CD4-positive, alpha-beta memory T cell (primary cell): ENCODE results near the gene BLVRA. TPM values are rescaled to one million over a fixed set of nuclear protein-coding genes. Genes with fewer than 3 reads are reported as not detected.
"Not testable (repeated sequence)": the region's sequence is repeated elsewhere in the genome, so short reads cannot be mapped to it uniquely, and the experiment has no call there.

Experiments used
- CTCF ChIA-PET: fragments of 350-600 bp; sonication (Branson Sonifier 250); formaldehyde crosslinking; loops from one replicate; lab custom pipeline; 2021; ENCODE audit warnings: inconsistent platforms; ENCODE audit not compliant: partially characterized antibody; lab: Charles Lee
- POLR2A ChIA-PET: fragments of 350-600 bp; sonication (Branson Sonifier 250); formaldehyde crosslinking; loops from one replicate; lab custom pipeline; 2021; ENCODE audit not compliant: partially characterized antibody; lab: Charles Lee
- DNase-seq, 5 donors: peaks; one replicate each; pipeline versions ENCODE4 v3.0.0 to v3.0.0-alpha.2; 2020 to 2022; ENCODE audit warnings: mixed read lengths in 1 of 5
- H3K27ac ChIP-seq: one replicate; pipeline ENCODE4 v1.7.0; 2013; ENCODE audit warnings: low read depth, low read length
- H3K27me3 ChIP-seq: 2 replicates; pipeline ENCODE4 v1.7.0; 2013; ENCODE audit warnings: mild to moderate bottlenecking, low read length, moderate library complexity; ENCODE audit not compliant: insufficient read depth
- H3K36me3 ChIP-seq: 2 replicates; pipeline ENCODE4 v1.7.0; 2013; ENCODE audit warnings: mild to moderate bottlenecking, low read length, moderate library complexity; ENCODE audit not compliant: insufficient read depth
- H3K4me1 ChIP-seq: 2 replicates; pipeline ENCODE4 v1.7.0; 2013; ENCODE audit warnings: mild to moderate bottlenecking, low read length, moderate library complexity; ENCODE audit not compliant: insufficient read depth
- H3K4me3 ChIP-seq, 2 donors: one replicate each; pipeline ENCODE4 v1.7.0; 2013; ENCODE audit warnings: low read length in 2 of 2, mild to moderate bottlenecking in 1 of 2
- H3K9me3 ChIP-seq, 2 donors: one replicate each; pipeline ENCODE4 v1.7.0; 2013; ENCODE audit warnings: low read length in 2 of 2, control low read depth in 1 of 2; ENCODE audit not compliant: control insufficient read depth in 1 of 2
- H3K27ac Mint-ChIP-seq, 7 donors: one replicate each; pipeline ENCODE4 v1.8.0; 2020 to 2021; ENCODE audit warnings: mixed read lengths in 7 of 7, mild to moderate bottlenecking in 6 of 7, inconsistent platforms in 3 of 7, moderate library complexity in 3 of 7
- H3K27me3 Mint-ChIP-seq, 2 donors: one replicate each; pipeline ENCODE4 v1.8.0; 2020 to 2021; ENCODE audit warnings: mixed read lengths in 2 of 2
- H3K36me3 Mint-ChIP-seq, 2 donors: one replicate each; pipeline ENCODE4 v1.8.0; 2020 to 2021; ENCODE audit warnings: mixed read lengths in 2 of 2, inconsistent platforms in 1 of 2, mild to moderate bottlenecking in 1 of 2
- H3K4me1 Mint-ChIP-seq, 4 donors: one replicate each; pipeline ENCODE4 v1.8.0; 2020 to 2021; ENCODE audit warnings: mixed read lengths in 4 of 4, mild to moderate bottlenecking in 1 of 4
- H3K4me3 Mint-ChIP-seq, 8 donors: one replicate each; pipeline ENCODE4 v1.8.0; 2020 to 2021; ENCODE audit warnings: mixed read lengths in 8 of 8, mild to moderate bottlenecking in 7 of 8, moderate library complexity in 6 of 8, inconsistent platforms in 3 of 8
- H3K9me3 Mint-ChIP-seq, 8 donors: one replicate each; pipeline ENCODE4 v1.8.0; 2020 to 2021; ENCODE audit warnings: mixed read lengths in 8 of 8, mild to moderate bottlenecking in 5 of 8, inconsistent platforms in 3 of 8, moderate library complexity in 1 of 8
- intact Hi-C: fragments of 100-400 bp; cut with micrococcal nuclease; formaldehyde crosslinking; loops from one replicate; pipeline ENCODE4 v1.15.1; 2023
- polyA plus RNA-seq, 2 donors: library from polyadenylated mRNA; unstranded; fragments of 300-500 nt; fragmentation: Illumina TruSeq; gene quantifications; one replicate each; pipeline ENCODE4 v1.2.3, GENCODE V29; 2021
- total RNA-seq, 2 experiments: library from RNA; stranded (reverse); gene quantifications; one replicate each; pipeline ENCODE4 v1.2.3, GENCODE V29; 2021

The BLVRA gene
- total and polyA plus RNA-seq, 4 experiments from 2014 or later: 18.1 to 105 (median 45.7) TPM

DNA sequence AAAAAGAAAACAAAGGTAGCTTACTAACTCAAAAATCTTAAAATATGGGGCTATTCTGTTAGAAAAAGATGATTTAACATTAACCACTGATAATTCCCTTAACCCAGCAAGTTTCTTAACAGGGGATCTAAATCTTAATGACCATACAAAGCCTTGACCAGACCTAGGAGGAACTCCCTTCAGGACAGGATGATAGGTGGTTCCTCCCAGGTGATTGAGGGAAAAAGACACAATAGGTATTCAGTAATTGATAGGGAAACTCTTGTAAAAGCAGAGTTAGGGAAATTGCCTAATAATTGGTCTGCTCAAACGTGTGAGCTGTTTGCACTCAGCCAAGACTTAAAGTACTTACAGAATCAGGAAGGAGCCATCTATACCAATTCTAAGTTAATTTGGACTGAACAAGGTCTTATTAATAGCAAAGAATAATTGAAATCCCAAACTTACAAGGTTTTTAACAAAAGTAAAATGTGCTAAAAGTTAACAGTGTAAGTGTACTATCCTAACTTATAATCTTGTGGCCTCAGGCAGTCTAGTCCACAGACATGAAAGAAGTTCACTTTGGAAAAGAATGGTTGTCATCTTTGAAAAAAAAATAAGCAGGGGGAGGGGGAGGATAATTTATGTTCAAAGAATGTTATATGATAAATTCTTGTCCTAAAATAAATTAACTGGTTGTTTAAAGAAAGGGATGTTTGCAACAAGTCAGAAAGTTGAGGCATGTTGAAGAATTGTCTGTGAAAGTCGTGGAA, 57.7 kb downstream of the BLVRA start:
- DNase-seq, H3K27me3 ChIP-seq, H3K9me3 Mint-ChIP-seq, H3K9me3 ChIP-seq, H3K4me3 Mint-ChIP-seq, H3K4me3 ChIP-seq, intact Hi-C loops, H3K27ac Mint-ChIP-seq, H3K4me1 Mint-ChIP-seq, H3K27ac ChIP-seq, H3K36me3 ChIP-seq, POLR2A ChIA-PET, H3K36me3 Mint-ChIP-seq, H3K4me1 ChIP-seq: not testable (repeated sequence)
- CTCF ChIA-PET: interaction anchor here (1.1 kb wide), 2 partner anchors 19 to 234 kb away, joined by 3 to 4 read pairs; partner anchors contain the start of gene STK17A
- H3K27me3 Mint-ChIP-seq: peaks cover 14 to 15% of the 10 kb centered on the region in 2 donors

DNA sequence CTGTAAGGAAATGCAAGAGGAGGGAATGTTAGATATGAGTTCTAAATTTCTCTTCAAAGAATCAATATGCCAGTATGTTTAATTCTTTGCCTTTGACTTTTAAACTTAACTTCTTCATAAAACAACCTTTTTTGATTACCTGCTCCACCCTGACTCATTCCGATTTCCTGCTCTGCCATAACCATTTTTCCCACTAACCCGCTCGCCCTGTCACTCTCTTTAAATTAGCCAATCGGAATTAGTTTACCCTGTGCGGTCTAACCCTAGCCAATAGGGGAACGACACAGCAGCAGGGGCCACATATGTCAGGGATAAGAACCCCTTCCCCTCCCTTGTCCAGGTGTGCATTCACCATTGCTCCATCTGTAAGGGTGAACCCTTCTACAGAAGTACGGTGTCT, 64.9 kb downstream of the BLVRA start:
- H3K4me1 Mint-ChIP-seq, H3K27ac Mint-ChIP-seq, DNase-seq, H3K9me3 ChIP-seq, H3K4me3 ChIP-seq, H3K27me3 ChIP-seq, H3K27ac ChIP-seq, intact Hi-C loops, POLR2A ChIA-PET, H3K36me3 Mint-ChIP-seq, H3K4me3 Mint-ChIP-seq, H3K36me3 ChIP-seq, H3K4me1 ChIP-seq, H3K9me3 Mint-ChIP-seq: not testable (repeated sequence)
- H3K27me3 Mint-ChIP-seq: peaks cover 13 to 20% of the 10 kb centered on the region in 2 donors
- CTCF ChIA-PET: interaction anchor here (1.3 to 1.6 kb wide), 2 partner anchors 15 to 241 kb away, joined by 3 to 4 read pairs; no protein-coding TSS in a partner anchor

DNA sequence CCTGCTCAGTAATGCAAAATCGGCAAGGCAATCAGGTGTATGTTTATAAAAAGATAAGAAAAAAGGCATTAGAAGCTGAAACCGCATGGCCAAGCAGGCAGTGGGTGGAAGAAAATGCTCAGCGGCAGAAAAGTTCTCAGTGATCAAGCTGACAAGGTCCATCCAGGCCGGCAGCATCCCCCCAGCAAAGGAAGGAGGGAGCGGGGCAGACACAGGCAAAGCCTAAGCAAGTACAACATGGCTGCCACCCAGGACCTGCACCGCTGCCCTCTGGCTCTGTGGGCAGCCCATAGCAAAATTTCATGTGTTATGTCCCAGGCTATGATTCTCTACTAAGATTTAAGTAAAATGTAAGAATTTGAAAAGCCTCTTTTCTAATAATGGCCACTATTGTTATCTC, 65.5 kb downstream of the BLVRA start:
- Histone ChIP-seq H3K4me1 (no peaks in the 10 kb centered on the region), H3K27ac (no peak overlapping the region), H3K36me3 (no peaks in the 10 kb centered on the region), H3K9me3 (no peaks in the 10 kb centered on the region), H3K27me3 (no peaks in the 10 kb centered on the region), H3K4me3 (no peak overlapping the region)
- CTCF ChIA-PET: interaction anchor here (1.3 to 1.6 kb wide), 2 partner anchors 14 to 242 kb away, joined by 3 to 4 read pairs; no protein-coding TSS in a partner anchor
- Mint-ChIP-seq H3K27ac (no peak overlapping the region), H3K36me3 (no peaks in the 10 kb centered on the region), H3K9me3 (no peaks in the 10 kb centered on the region), H3K4me1 (no peaks in the 10 kb centered on the region), H3K27me3 (peaks cover 15 to 23% of the 10 kb centered on the region in 2 donors), H3K4me3 (no peak overlapping the region)
- intact Hi-C loops: no loop called here
- DNase-seq: no peak
- POLR2A ChIA-PET: no interaction called here

DNA sequence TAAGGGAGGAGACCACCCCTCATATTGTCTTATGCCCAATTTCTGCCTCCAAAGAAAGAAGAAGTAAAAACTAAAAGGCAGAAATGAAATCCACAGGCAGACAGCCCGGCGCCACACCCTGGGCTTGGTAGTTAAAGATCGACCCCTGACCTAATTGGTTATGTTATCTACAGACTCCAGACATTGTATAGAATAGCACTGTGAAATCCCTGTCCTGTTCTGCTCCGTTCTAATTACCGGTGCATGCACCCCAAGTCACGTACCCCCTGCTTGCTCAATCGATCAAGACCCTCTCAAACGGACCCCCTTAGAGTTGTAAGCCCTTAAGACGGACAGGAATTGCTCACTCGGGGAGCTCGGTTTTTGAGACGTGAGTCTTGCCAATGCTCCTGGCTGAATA, 66.0 kb downstream of the BLVRA start:
- Mint-ChIP-seq H3K27ac (peak overlapping the region in 1 of 7 donors; percentile 38), H3K27me3 (peaks cover 20 to 26% of the 10 kb centered on the region in 2 donors)
- H3K9me3 ChIP-seq, H3K27me3 ChIP-seq, DNase-seq, intact Hi-C loops, H3K27ac ChIP-seq, H3K4me1 ChIP-seq, H3K36me3 ChIP-seq, H3K9me3 Mint-ChIP-seq, H3K36me3 Mint-ChIP-seq, H3K4me1 Mint-ChIP-seq, H3K4me3 Mint-ChIP-seq, H3K4me3 ChIP-seq: not testable (repeated sequence)
- POLR2A ChIA-PET: interaction anchor here (2.5 kb wide), 1 partner anchor 10 kb away, joined by 5 read pairs; no protein-coding TSS in a partner anchor
- CTCF ChIA-PET: interaction anchor here (0.9 to 1.9 kb wide), 3 partner anchors 9 to 242 kb away, joined by 3 to 6 read pairs (median 4); no protein-coding TSS in a partner anchor

DNA sequence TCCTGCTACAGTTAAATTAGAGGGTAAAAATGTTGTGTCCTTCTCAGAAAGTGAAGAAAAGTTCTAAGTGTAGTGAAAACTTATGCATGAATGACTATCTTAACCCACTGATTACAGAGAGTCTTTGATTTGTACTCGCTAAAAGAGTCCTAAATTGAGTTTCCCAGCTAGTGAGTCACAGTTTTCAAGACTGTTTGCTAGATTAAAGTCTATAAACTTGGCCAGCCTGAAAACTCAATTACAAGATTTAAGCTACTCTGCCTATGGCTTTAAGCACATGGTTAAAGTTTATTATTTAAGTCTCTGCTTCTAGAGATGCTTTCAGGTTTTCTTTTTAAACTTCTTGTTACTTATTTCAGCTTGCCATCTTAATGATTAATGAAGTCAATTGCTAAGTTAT, 66.5 kb downstream of the BLVRA start:
- Histone ChIP-seq H3K4me1 (no peaks in the 10 kb centered on the region), H3K27me3 (no peaks in the 10 kb centered on the region), H3K4me3 (no peak overlapping the region), H3K9me3 (no peaks in the 10 kb centered on the region), H3K27ac (no peak overlapping the region), H3K36me3 (no peaks in the 10 kb centered on the region)
- ChIA-PET POLR2A (interaction anchor here (2.5 kb wide), 1 partner anchor 10 kb away, joined by 5 read pairs; no protein-coding TSS in a partner anchor), CTCF (interaction anchor here (0.9 to 1.9 kb wide), 2 partner anchors 9 to 13 kb away, joined by 4 to 6 read pairs; no protein-coding TSS in a partner anchor)
- Mint-ChIP-seq H3K4me1 (no peaks in the 10 kb centered on the region), H3K36me3 (no peaks in the 10 kb centered on the region), H3K4me3 (no peak overlapping the region), H3K9me3 (no peaks in the 10 kb centered on the region), H3K27me3 (peaks cover 20 to 26% of the 10 kb centered on the region in 2 donors), H3K27ac (no peak overlapping the region)
- no peak for DNase-seq
- intact Hi-C loops: no loop called here

DNA sequence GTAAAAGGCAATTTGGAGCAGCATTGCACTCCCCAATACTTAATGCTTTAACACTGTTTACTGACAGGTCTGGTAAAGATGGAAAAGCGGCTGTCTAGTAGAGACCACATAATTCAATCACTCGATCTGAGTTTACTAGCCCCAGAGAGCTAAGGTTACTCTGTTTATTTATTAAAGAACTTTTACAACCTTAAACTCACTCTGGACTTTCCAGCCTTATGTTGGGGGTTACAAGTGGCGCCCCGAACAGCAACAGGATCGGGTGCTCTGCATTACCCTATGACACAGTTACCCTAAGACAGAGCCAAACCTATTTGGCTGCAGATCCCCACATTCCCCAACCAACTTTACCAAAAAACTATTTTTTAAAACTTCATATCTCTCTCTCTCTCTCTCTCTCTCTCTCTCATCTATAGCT, 66.9 kb downstream of the BLVRA start:
- POLR2A ChIA-PET: interaction anchor here (1.1 to 2.5 kb wide), 2 partner anchors 9 to 894 kb away, joined by 3 to 5 read pairs; partner anchors contain the start of genes MRPL32 and PSMA2
- Histone ChIP-seq H3K27me3 (no peaks in the 10 kb centered on the region), H3K4me3 (no peak overlapping the region), H3K27ac (no peak overlapping the region), H3K4me1 (no peaks in the 10 kb centered on the region), H3K9me3 (no peaks in the 10 kb centered on the region), H3K36me3 (no peaks in the 10 kb centered on the region)
- CTCF ChIA-PET: interaction anchor here (0.7 to 1.9 kb wide), 5 partner anchors 8 to 104 kb away, joined by 3 to 6 read pairs (median 4); no protein-coding TSS in a partner anchor
- DNase-seq: no peak
- Mint-ChIP-seq H3K27me3 (peaks cover 20 to 26% of the 10 kb centered on the region in 2 donors), H3K9me3 (peaks cover 0 to 1% (median 0%) of the 10 kb centered on the region in 8 donors), H3K4me1 (no peaks in the 10 kb centered on the region), H3K27ac (no peak overlapping the region), H3K36me3 (no peaks in the 10 kb centered on the region), H3K4me3 (no peak overlapping the region)
- intact Hi-C loops: no loop called here

DNA sequence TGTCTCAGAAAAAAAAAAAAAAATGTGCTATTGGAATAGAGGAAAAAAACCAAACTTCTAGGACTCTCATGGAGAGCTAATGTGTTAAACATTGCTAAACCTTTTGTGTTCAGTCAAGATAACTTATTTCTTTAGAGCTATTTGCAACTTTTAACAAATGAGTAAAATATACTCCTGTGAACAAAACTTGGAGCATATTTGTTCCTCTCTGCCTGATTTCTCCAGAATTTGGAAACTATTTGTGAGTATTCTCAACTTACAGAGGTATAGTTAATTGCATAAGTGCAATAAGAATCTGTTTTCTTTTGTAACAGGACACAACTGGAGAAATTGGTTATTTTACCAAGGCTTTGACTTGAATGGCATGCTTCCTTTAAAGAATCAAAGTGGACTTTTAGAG, 72.4 kb downstream of the BLVRA start:
- Mint-ChIP-seq H3K27me3 (peaks cover 13 to 15% of the 10 kb centered on the region in 2 donors), H3K4me1 (peaks cover 11 to 19% (median 14%) of the 10 kb centered on the region in 4 donors)
- H3K9me3 ChIP-seq, H3K4me3 Mint-ChIP-seq, DNase-seq, H3K9me3 Mint-ChIP-seq, H3K36me3 ChIP-seq, H3K27ac ChIP-seq, H3K4me3 ChIP-seq, H3K27me3 ChIP-seq, H3K36me3 Mint-ChIP-seq, H3K27ac Mint-ChIP-seq, POLR2A ChIA-PET, H3K4me1 ChIP-seq, intact Hi-C loops: not testable (repeated sequence)
- CTCF ChIA-PET: interaction anchor here (2.5 kb wide), 1 partner anchor 248 kb away, joined by 6 read pairs; the partner anchor contains the start of gene STK17A
